GM19023 (cell line): ENCODE data around the gene RAD1.
"Not testable (repeated sequence)": the region's sequence is repeated elsewhere in the genome, so short reads cannot be mapped to it uniquely, and the experiment has no call there.

Source experiments
- ATAC-seq: cut with Tn5 transposase; IDR thresholded peaks from one replicate; pipeline ENCODE4 v1.9.1; 2021; ENCODE audit warnings: mild to moderate bottlenecking, moderate library complexity; ENCODE audit not compliant: unreplicated experiment

Gene RAD1

GRCh38 chr5:34915139-34915855 lies at the start of gene RAD1, which contains the start of gene BRIX1:
Gene RAD1, minus strand, starts transcription at chr5:34915504. Its CDS starts 612 bp downstream, at chr5:34914892.
Gene BRIX1, plus strand, starts transcription at chr5:34915711. Its CDS starts 28 bp downstream, at chr5:34915739.
- peak; percentile 99 for ATAC-seq

- ATAC-seq = peak; percentile 92
Observed at GRCh38 chr5:34959323-34959722, 44.0 kb upstream of the RAD1 start.

- no peak for ATAC-seq
Observed at GRCh38 chr5:34957857-34958690, 42.8 kb upstream of the RAD1 start.

DNA sequence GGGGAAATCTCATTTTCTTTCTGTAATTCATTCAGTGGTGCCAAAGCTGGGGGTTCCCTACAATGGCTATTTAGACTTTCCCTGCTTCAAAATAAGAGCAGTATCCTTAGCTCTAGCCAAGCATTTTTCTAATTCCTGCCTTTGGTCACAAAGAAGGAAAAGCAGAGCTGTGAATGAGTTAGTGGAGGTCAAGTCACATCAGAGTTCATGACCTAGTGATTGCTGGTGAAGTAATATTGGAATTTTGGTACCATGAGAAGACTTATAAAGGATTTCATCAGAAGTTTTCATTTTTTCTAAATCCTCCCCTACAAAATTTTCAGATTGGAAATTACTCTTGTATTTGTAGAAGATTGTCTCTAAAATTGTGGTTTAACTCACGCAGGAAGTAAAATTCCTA lies 42.0 kb upstream of the RAD1 start:
- ATAC-seq = no peak

- ATAC-seq = no peak
Observed at GRCh38 chr5:34944460-34945047, 29.2 kb upstream of the RAD1 start.

DNA sequence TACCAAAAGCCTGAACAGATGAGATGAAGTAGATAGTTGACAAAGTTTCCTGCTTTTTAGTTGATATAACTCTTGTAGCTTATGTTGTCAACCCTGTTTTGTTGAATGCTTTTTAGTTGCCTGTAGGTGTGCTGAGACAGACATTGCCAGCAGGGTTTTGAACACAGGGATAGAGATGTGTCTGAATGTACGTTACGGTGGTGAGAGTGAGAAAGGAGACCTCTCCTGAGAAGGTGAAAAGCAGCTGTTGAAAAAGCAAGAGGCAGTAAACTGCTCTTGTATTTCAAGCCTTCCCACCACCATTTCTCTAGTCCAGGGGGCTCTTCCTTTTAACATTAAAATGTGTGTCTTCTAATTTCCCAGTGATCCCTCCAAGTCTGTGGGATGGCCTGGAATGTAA lies 28.7 kb upstream of the RAD1 start:
- ATAC-seq = no peak

- no peak for ATAC-seq
Observed at GRCh38 chr5:34941936-34942335, 26.6 kb upstream of the RAD1 start.

- no peak for ATAC-seq
Observed at GRCh38 chr5:34932947-34933346, 17.6 kb upstream of the RAD1 start.

GRCh38 chr5:34930870-34931269 lies 15.6 kb upstream of the RAD1 start:
- no peak for ATAC-seq

- no peak for ATAC-seq
Observed at GRCh38 chr5:34930462-34930844, 15.1 kb upstream of the RAD1 start.

- ATAC-seq = peak; percentile 77
Observed at GRCh38 chr5:34929720-34930461, 14.6 kb upstream of the RAD1 start.

DNA sequence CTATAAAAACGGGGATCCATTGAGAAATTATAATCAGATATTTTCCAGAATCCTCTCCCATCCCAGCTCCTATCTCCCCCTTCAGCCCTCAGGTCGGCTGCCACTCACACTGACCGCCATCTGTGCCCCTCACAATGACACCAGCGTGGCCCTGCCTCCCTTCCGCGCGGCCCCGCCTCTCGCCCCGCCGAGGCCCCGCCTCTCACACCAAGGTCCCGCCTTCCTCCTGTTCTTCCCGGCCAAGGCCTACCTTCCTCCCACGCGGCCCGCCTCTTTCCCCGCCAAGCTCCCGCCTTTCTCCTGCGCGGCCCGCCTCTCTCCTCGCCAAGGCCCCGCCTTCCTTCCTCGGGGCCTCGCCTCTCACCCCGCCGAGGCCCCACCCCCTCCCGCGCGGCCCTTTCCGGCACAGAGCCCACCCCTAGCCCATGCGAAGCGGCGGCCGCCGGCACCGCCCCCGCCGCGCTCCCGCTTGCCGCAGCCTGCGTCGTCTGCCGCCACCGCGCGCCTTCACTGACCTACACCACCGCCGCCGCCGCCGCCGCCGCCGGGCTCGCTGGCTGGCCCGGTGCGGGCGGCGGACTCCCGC lies 13.9 kb upstream of the RAD1 start, which contains the start of gene DNAJC21:
Gene DNAJC21, plus strand, starts transcription at position 426 of the 586 bp plus-strand sequence. CDS start 261 bp downstream, outside the sequence.
- peak; percentile 89 for ATAC-seq

GRCh38 chr5:34928267-34928666 lies 13.0 kb upstream of the RAD1 start:
- ATAC-seq = no peak

DNA sequence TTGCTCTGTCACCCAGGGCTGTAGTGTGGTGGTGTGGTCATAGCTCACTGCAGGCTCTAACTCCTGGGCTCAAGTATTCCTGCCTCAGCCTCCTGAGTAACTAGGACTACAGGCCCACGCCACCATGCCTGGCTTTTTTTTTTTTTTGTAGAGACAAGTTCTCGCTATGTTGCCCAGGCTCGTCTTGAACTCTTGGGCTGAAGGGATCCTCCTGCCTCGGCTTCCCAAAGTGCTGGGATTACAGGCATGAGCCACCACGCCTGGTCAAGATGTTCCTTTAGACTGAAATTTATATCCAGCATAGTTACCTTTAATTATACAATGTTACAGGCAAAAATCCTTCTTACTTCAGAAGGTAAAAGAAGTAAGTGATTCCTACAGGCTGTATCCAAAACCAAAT lies 12.5 kb upstream of the RAD1 start:
- no peak for ATAC-seq

- no peak for ATAC-seq
Observed at GRCh38 chr5:34926318-34926888, 11.1 kb upstream of the RAD1 start.

- ATAC-seq = no peak
Observed at GRCh38 chr5:34924462-34924765, 9.1 kb upstream of the RAD1 start.

DNA sequence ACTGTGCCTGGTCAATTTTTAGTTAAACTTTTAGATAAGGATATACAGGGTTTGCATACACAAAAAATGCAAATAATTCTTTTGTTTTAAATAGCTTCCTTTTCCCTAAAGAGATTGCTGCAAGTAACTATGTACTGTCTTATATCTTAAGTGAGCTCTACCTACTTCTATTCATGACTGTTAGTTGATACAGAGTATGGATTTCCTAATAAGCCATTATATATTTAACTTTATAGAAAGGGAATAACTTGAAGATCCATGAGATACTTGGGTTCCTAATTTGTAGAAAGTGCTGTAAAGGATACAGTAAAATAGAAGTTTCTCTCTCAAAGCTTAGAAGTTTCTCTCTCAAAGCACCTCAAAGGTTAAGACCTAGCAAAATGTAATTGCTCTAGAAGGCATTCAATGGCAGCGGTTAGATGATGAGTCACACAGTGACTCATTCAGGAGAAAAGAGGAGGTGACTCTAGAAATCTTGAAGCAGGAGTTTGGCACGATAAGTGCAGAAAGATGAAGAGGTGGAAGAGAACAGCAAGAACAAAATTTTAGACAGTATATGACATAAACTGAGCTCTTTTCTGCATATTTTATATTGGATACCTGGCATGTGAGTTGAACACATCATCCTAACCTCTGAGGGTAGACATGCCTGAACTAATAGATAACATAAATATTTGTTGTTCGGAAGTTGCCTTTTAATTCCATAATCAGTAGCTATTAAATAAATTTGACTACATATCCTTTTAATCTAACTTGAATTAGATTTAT lies 8.6 kb upstream of the RAD1 start:
- peak; percentile 75 for ATAC-seq

GRCh38 chr5:34923256-34923655 lies 8.0 kb upstream of the RAD1 start:
- not testable (repeated sequence) for ATAC-seq

GRCh38 chr5:34919077-34919476 lies 3.8 kb upstream of the RAD1 start:
- no peak for ATAC-seq

GRCh38 chr5:34918025-34918424 lies 2.7 kb upstream of the RAD1 start:
- no peak for ATAC-seq
